ENCODE data around the gene HAL.

Gene HAL

GRCh38 chr12:96029826-96030225 is 33.7 kb upstream of the HAL start:
- H3K9me3 ChIP-seq = no peaks in the 10 kb centered on the region
- H3K27me3 ChIP-seq (ENCODE audit: low read depth) = no peaks in the 10 kb centered on the region
- H3K4me1 ChIP-seq = peaks cover 15% of the 10 kb centered on the region
- no peak overlapping the region for H3K4me3 ChIP-seq
- no peak for DNase-seq (ENCODE audit: low spot score in 2 of 2)
- H3K36me3 ChIP-seq (replicated peaks) = peaks cover 15% of the 10 kb centered on the region
- in situ Hi-C loops (cut with MboI; ENCODE audit: low sequenced_read_pairs) = no loop called here

GRCh38 chr12:96028538-96028937 is 32.4 kb upstream of the HAL start:
- Histone ChIP-seq H3K36me3 (replicated peaks) (peaks cover 17% of the 10 kb centered on the region), H3K9me3 (no peaks in the 10 kb centered on the region), H3K4me1 (peaks cover 15% of the 10 kb centered on the region), H3K27me3 (ENCODE audit: low read depth) (no peaks in the 10 kb centered on the region), H3K4me3 (no peak overlapping the region)
- DNase-seq (ENCODE audit: low spot score in 2 of 2) = no peak
- in situ Hi-C loops (cut with MboI; ENCODE audit: low sequenced_read_pairs) = no loop called here

- no peaks in the 10 kb centered on the region for H3K27me3 ChIP-seq (ENCODE audit: low read depth)
- peaks cover 7% of the 10 kb centered on the region for H3K4me1 ChIP-seq
- in situ Hi-C loops (cut with MboI; ENCODE audit: low sequenced_read_pairs) = no loop called here
- no peak for DNase-seq (ENCODE audit: low spot score in 2 of 2)
- H3K4me3 ChIP-seq = no peak overlapping the region
- no peaks in the 10 kb centered on the region for H3K9me3 ChIP-seq
- peaks cover 36% of the 10 kb centered on the region for H3K36me3 ChIP-seq (replicated peaks)
Measured at GRCh38 chr12:96026331-96026730, 30.2 kb upstream of the HAL start.

- no peaks in the 10 kb centered on the region for H3K9me3 ChIP-seq
- no peak for DNase-seq (ENCODE audit: low spot score in 2 of 2)
- H3K4me1 ChIP-seq = peaks cover 7% of the 10 kb centered on the region
- H3K27me3 ChIP-seq (ENCODE audit: low read depth) = no peaks in the 10 kb centered on the region
- in situ Hi-C loops (cut with MboI; ENCODE audit: low sequenced_read_pairs) = no loop called here
- peaks cover 41% of the 10 kb centered on the region for H3K36me3 ChIP-seq (replicated peaks)
- no peak overlapping the region for H3K4me3 ChIP-seq
Measured at GRCh38 chr12:96025518-96025917, 29.4 kb upstream of the HAL start.

GRCh38 chr12:96020314-96021003 is 24.3 kb upstream of the HAL start:
- Histone ChIP-seq H3K9me3 (no peaks in the 10 kb centered on the region), H3K27me3 (ENCODE audit: low read depth) (no peaks in the 10 kb centered on the region), H3K4me1 (no peaks in the 10 kb centered on the region), H3K4me3 (no peak overlapping the region), H3K36me3 (replicated peaks) (peaks cover 32% of the 10 kb centered on the region)
- DNase-seq (ENCODE audit: low spot score in 2 of 2) = no peak
- in situ Hi-C loops (cut with MboI; ENCODE audit: low sequenced_read_pairs) = no loop called here

- in situ Hi-C loops (cut with MboI; ENCODE audit: low sequenced_read_pairs) = no loop called here
- no peaks in the 10 kb centered on the region for H3K4me1 ChIP-seq
- H3K4me3 ChIP-seq = no peak overlapping the region
- H3K36me3 ChIP-seq (replicated peaks) = peaks cover 49% of the 10 kb centered on the region
- peak in 1 of 2 experiments; percentile 27 for DNase-seq (ENCODE audit: low spot score in 2 of 2)
- H3K9me3 ChIP-seq = no peaks in the 10 kb centered on the region
- no peaks in the 10 kb centered on the region for H3K27me3 ChIP-seq (ENCODE audit: low read depth)
Measured at GRCh38 chr12:96015672-96016071, 19.5 kb upstream of the HAL start.

GRCh38 chr12:96014943-96015599 is 18.9 kb upstream of the HAL start:
- Histone ChIP-seq H3K27me3 (ENCODE audit: low read depth) (no peaks in the 10 kb centered on the region), H3K4me1 (no peaks in the 10 kb centered on the region), H3K4me3 (no peak overlapping the region), H3K9me3 (no peaks in the 10 kb centered on the region), H3K36me3 (replicated peaks) (peaks cover 52% of the 10 kb centered on the region)
- no peak for DNase-seq (ENCODE audit: low spot score in 2 of 2)
- in situ Hi-C loops (cut with MboI; ENCODE audit: low sequenced_read_pairs) = no loop called here

GRCh38 chr12:96007729-96008128 is 11.6 kb upstream of the HAL start:
- no peak for DNase-seq (ENCODE audit: low spot score in 2 of 2)
- in situ Hi-C loops (cut with MboI; ENCODE audit: low sequenced_read_pairs) = no loop called here
- peaks cover 49% of the 10 kb centered on the region for H3K36me3 ChIP-seq (replicated peaks)

GRCh38 chr12:96006727-96007126 is 10.6 kb upstream of the HAL start:
- no peak for DNase-seq (ENCODE audit: low spot score in 2 of 2)
- H3K27me3 ChIP-seq (ENCODE audit: low read depth) = no peaks in the 10 kb centered on the region
- no peaks in the 10 kb centered on the region for H3K9me3 ChIP-seq
- in situ Hi-C loops (cut with MboI; ENCODE audit: low sequenced_read_pairs) = no loop called here
- H3K4me3 ChIP-seq = no peak overlapping the region
- H3K4me1 ChIP-seq = no peaks in the 10 kb centered on the region
- H3K36me3 ChIP-seq (replicated peaks) = peaks cover 39% of the 10 kb centered on the region

More at GRCh38 chr12:96007729-96008128, 11.6 kb upstream of the HAL start:
- Histone ChIP-seq H3K9me3 (no peaks in the 10 kb centered on the region), H3K27me3 (ENCODE audit: low read depth) (no peaks in the 10 kb centered on the region), H3K4me3 (no peak overlapping the region), H3K4me1 (no peaks in the 10 kb centered on the region)

GRCh38 chr12:96000858-96001257 is 4.7 kb upstream of the HAL start:
- Histone ChIP-seq H3K4me1 (no peaks in the 10 kb centered on the region), H3K36me3 (replicated peaks) (peaks cover 15% of the 10 kb centered on the region), H3K27me3 (ENCODE audit: low read depth) (no peaks in the 10 kb centered on the region), H3K9me3 (no peaks in the 10 kb centered on the region), H3K4me3 (no peak overlapping the region)
- in situ Hi-C loops (cut with MboI; ENCODE audit: low sequenced_read_pairs) = no loop called here
- DNase-seq (ENCODE audit: low spot score in 2 of 2) = no peak

- Histone ChIP-seq H3K9me3 (no peaks in the 10 kb centered on the region), H3K4me3 (no peak overlapping the region), H3K27me3 (ENCODE audit: low read depth) (no peaks in the 10 kb centered on the region), H3K4me1 (no peaks in the 10 kb centered on the region), H3K36me3 (replicated peaks) (peaks cover 6% of the 10 kb centered on the region; the same call in 1 of the 2 replicates)
- in situ Hi-C loops (cut with MboI; ENCODE audit: low sequenced_read_pairs) = no loop called here
- DNase-seq (ENCODE audit: low spot score in 2 of 2) = no peak
Measured at GRCh38 chr12:95999484-95999883, 3.3 kb upstream of the HAL start.

- Histone ChIP-seq H3K36me3 (replicated peaks) (peaks cover 3% of the 10 kb centered on the region; the same call in 1 of the 2 replicates), H3K4me3 (no peak overlapping the region), H3K9me3 (no peaks in the 10 kb centered on the region), H3K27me3 (ENCODE audit: low read depth) (no peaks in the 10 kb centered on the region), H3K4me1 (no peaks in the 10 kb centered on the region)
- in situ Hi-C loops (cut with MboI; ENCODE audit: low sequenced_read_pairs) = no loop called here
- peak; percentile 61 to 68 for DNase-seq (ENCODE audit: low spot score in 2 of 2)
Measured at GRCh38 chr12:95998611-95999286, 2.6 kb upstream of the HAL start.

GRCh38 chr12:95997911-95998510 is 1.9 kb upstream of the HAL start:
- no peak for DNase-seq (ENCODE audit: low spot score in 2 of 2)
- in situ Hi-C loops (cut with MboI; ENCODE audit: low sequenced_read_pairs) = no loop called here
- Histone ChIP-seq H3K27me3 (ENCODE audit: low read depth) (no peaks in the 10 kb centered on the region), H3K36me3 (replicated peaks) (no peaks in the 10 kb centered on the region; the same call in 1 of the 2 replicates), H3K4me3 (no peak overlapping the region), H3K4me1 (no peaks in the 10 kb centered on the region), H3K9me3 (no peaks in the 10 kb centered on the region)

- Histone ChIP-seq H3K4me1 (no peaks in the 10 kb centered on the region), H3K27me3 (ENCODE audit: low read depth) (no peaks in the 10 kb centered on the region), H3K36me3 (replicated peaks) (no peaks in the 10 kb centered on the region; the same call in 1 of the 2 replicates), H3K4me3 (no peak overlapping the region), H3K9me3 (no peaks in the 10 kb centered on the region)
- DNase-seq (ENCODE audit: low spot score in 2 of 2) = no peak
- in situ Hi-C loops (cut with MboI; ENCODE audit: low sequenced_read_pairs) = no loop called here
Measured at GRCh38 chr12:95997276-95997675, 1.1 kb upstream of the HAL start.
